OCI-LY7 (cell line): ENCODE measurements around the gene FAM180B.

Experiments used
- EZH2phosphoT487 ChIP-seq: fragments of 200-600 bp; sonication (generic); IDR thresholded peaks from 2 replicates; pipeline ENCODE4 v1.6.1; 2018; ENCODE audit warnings: low read depth, borderline replicate concordance, mild to moderate bottlenecking, mixed run types, antibody characterized with exemption, low read length, moderate library complexity, mixed read lengths
- TF ChIP-seq, protein P1 (sequence below): fragments of 200-600 bp; sonication (generic); conservative IDR thresholded peaks from 2 replicates; pipeline ENCODE4 v1.5.1; 2014; ENCODE audit warnings: mild to moderate bottlenecking, antibody characterized with exemption, low read length, moderate library complexity, mixed read lengths

DNA sequence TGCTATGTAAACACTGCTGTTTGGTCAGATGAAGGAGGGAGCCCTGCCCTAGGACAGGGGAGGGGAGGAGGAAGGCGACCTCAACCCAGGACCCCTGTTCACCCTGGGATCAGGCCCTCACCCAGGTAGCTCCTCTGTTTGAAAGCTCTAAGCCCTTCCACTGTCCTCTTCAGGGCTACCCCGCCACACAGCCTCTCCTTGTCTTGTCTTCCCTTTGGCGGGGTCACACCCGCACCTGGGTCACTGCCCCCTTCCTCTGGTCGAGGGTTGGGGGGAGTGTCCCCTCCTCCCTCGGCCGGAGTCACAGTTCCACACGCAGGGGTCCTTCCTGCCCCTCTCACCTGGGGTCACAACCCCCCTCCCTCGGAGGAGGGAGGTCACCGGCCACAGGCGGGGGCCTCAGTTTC, 21.5 kb upstream of the FAM180B start:
- TF ChIP-seq, protein P1, sequence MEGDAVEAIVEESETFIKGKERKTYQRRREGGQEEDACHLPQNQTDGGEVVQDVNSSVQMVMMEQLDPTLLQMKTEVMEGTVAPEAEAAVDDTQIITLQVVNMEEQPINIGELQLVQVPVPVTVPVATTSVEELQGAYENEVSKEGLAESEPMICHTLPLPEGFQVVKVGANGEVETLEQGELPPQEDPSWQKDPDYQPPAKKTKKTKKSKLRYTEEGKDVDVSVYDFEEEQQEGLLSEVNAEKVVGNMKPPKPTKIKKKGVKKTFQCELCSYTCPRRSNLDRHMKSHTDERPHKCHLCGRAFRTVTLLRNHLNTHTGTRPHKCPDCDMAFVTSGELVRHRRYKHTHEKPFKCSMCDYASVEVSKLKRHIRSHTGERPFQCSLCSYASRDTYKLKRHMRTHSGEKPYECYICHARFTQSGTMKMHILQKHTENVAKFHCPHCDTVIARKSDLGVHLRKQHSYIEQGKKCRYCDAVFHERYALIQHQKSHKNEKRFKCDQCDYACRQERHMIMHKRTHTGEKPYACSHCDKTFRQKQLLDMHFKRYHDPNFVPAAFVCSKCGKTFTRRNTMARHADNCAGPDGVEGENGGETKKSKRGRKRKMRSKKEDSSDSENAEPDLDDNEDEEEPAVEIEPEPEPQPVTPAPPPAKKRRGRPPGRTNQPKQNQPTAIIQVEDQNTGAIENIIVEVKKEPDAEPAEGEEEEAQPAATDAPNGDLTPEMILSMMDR = no peak
- no peak for TF ChIP-seq EZH2phosphoT487
